Endothelial cell of hepatic sinusoid (primary cell): ENCODE data around the gene SH2B2.

Experiments
- in situ Hi-C: cut with HindIII; loops from 2 replicates; pipeline ENCODE4 v1.10.0; 2017; ENCODE audit warnings: low sequenced_read_pairs

The SH2B2 gene

DNA sequence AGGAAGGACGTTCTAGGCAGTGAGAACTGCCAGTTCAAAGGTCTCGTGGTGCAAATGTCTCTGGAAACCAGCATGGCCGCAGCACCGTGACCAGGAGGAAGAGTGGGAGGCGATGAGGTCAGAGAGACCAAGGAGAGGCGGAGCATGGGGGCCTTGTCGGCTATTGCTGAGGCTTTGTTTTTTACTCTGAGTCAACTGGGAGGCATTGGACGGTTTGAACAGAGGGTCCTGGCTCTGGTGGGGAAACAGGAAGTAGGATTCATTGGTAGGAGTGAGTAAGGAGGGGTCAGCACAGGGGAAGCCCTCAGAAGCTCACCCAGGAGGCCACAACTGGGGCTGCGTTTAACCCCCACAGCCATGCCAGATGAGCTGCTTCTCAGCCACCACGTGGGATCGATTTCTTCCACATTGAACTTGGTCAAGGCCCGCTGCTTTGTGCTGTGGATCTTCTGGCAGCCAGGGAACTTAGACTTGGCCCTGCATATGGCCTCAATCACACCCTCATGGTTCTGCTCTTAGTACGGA is 22.2 kb upstream of the SH2B2 start:
- in situ Hi-C loops = no loop called here

GRCh38 chr7:102266541-102266940 is 20.1 kb upstream of the SH2B2 start:
- in situ Hi-C loops = no loop called here

- in situ Hi-C loops = no loop called here
These were observed 18.0 kb upstream of the SH2B2 start for GRCh38 chr7:102268635-102269034.

DNA sequence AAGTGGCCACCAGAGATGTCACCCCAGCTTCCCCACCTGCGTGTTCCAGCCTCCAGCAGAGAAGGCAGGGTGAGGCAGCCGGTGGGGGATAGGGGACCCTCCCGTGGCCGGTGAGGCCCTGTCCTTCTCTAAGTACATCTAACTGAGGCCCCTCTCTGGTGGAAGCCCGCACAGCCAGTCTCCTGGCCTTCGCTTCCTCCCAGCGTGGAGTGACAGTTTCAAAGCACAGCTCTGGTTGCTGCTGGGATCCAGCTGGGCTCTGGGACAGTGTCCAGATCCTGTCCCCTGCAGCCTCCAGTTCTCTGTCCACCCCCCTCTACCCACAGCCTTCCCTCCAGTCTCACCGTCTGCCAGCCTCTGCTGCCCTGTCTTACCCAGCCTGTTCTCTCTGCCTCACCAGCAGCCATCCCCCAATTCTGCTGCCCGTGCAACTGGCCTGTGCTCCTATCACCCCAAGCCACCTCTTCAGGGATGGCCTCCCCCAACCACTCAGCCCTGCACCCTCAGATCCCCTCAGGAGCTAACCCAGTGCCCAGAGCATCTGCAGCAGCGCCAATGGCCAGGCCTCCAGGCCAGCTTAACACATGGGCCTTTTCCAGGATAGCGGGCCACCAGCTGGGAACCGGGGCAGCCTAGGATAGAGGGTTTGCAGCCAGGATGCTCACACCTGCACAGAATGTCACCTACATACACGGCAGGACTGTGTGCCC is 16.3 kb upstream of the SH2B2 start:
- in situ Hi-C loops = no loop called here

DNA sequence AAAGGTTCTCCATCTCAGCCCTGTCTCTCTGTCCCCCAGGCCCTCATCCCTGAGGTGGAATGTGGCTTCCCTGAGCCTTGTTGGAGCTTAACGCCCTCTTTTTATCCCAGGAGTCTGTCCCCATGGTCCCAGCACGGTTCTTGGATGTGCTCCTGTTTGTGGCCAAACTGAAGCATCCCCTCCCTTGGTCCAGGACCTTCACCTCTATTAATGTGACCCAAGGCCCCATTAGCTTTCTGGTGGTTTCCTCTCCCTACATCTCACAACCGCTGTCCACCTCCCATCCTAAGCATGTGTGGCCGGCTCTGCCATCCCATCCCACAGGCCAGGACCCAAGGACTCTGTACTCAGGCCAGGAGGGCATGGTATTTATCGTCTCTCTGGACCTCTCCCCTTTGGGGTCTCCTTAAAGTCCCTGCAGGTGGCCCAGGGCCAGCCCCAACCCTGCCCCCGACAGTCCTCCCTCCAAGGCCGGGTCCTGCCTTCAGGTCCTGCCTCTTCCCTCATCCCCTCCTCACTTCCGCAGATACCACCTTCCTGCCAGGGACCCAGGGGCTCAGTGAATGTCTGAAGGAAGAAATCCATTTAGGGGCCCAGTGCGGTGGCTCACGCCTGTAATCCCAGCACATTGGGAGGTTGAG is 15.4 kb upstream of the SH2B2 start:
- in situ Hi-C loops = no loop called here

GRCh38 chr7:102272075-102272916 is 14.4 kb upstream of the SH2B2 start:
- in situ Hi-C loops = no loop called here

DNA sequence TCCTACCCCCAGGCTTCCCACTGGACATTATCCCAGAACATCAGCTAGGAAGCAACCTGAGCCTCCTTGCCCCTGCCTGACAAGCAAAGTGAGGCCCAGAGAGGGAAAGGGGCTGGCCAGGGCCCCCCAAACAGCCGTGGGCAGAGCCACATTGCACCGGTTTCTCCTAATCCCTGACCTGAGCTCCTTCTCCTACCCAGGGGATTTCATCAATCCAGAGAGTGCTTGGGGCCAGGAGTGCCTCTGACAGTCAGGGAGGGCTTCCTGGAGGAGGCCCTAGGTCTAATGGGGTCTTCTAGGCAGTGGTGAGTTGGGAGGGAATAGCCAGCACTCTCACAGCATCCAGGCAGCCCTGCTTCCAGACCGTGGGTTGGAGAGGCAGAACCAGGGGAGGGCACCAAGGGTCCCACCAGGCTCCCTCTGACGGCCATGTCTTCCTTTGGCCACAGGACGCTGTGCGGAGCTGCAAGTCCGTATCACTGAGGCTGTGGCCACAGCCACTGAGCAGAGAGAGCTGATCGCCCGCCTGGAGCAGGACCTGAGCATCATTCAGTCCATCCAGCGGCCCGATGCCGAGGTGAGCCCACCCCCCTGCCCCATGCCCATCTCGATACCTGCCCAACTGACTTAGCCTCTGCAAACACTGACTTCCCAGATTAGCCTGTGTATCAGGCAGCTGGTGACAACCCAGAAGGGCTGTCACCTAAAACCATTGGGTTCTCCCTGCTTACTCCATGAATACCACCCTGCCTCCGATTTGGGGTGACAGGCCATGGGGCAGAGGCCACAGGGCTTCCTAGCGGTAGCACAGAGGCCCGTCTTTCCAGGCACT is 13.5 kb upstream of the SH2B2 start:
- in situ Hi-C loops = no loop called here

GRCh38 chr7:102273749-102274712 is 12.6 kb upstream of the SH2B2 start:
- in situ Hi-C loops = no loop called here

- in situ Hi-C loops = no loop called here
These were observed 11.5 kb upstream of the SH2B2 start for GRCh38 chr7:102275123-102275703.

- in situ Hi-C loops = no loop called here
These were observed 8.8 kb upstream of the SH2B2 start for GRCh38 chr7:102277901-102278300.

GRCh38 chr7:102279537-102280400 is 6.9 kb upstream of the SH2B2 start:
- in situ Hi-C loops = no loop called here

DNA sequence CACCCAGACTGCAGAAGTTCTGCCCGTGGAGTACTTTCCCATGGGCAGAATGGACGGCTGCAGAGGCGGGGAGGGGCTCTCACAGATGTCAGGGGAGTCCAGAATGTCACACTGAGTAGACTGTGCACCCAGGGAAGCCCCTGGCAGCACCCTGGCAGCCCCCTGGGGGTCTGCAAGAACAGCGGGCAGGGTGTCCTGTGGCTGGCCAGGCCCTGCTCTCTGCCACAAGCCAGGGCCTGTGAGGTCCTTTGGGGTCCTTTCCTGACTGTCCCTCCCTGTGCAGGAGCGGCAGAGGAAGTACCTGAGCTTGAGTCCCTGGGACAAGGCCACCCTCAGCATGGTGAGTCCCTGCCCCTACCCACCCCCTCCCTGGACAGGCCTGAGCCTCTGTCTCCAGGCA is 6.1 kb upstream of the SH2B2 start:
- in situ Hi-C loops = no loop called here

DNA sequence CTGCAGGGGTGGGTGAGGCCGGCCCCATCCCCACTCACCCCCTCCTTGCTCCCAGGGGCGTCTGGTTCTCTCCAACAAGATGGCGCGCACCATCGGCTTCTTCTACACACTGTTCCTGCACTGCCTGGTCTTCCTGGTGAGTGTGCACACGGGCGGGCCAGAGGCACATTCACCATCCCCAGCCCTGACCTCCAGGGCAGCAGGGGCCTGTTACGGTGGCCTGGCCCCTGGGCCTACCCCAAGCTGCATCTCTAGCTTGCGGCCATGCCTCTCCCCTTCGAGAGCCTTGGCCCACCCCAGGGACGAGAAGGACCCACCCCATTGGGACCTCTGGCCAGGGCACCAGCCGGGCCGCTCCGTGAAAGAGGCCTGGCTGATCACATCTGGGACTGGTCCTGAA is 4.9 kb upstream of the SH2B2 start:
- in situ Hi-C loops = no loop called here

DNA sequence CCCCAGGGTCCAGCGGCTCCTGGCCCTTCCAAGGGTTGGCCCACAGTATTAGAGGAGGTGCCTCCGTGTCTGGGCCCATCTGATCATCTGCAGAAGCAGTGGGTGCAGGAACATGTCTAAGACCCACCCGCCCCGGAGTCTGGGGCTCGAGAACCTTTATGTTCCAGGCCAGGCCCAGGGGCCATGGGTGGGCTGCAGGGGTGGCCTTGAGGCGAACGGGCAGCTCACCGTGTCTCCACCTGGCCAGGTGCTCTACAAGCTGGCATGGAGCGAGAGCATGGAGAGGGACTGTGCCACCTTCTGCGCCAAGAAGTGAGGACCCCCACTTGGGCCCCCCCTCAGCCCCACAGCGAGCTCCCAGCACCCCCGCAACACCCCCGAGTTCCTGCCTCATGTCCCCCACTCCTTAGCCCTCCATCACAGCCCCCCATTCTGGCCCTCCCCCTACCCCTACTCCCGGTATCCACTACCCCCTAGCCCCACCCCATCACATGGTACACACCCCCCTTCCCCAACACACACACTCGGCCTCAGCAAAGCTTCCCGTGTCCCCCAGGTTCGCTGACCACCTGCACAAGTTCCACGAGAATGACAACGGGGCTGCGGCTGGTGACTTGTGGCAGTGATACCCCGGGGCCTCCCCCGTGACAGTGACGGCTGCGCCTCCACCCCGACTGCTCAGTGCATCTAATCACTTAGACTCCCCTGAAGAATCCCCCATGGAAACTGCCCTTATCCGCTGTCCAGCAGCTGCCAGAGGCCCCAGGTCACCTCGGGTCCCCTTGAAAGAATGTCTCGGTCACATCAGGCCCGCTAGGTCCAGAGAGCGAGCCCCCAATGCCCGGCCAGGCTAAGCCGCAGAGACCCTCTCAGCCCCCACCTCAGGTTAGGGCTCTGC is 4.0 kb upstream of the SH2B2 start:
- in situ Hi-C loops = no loop called here

DNA sequence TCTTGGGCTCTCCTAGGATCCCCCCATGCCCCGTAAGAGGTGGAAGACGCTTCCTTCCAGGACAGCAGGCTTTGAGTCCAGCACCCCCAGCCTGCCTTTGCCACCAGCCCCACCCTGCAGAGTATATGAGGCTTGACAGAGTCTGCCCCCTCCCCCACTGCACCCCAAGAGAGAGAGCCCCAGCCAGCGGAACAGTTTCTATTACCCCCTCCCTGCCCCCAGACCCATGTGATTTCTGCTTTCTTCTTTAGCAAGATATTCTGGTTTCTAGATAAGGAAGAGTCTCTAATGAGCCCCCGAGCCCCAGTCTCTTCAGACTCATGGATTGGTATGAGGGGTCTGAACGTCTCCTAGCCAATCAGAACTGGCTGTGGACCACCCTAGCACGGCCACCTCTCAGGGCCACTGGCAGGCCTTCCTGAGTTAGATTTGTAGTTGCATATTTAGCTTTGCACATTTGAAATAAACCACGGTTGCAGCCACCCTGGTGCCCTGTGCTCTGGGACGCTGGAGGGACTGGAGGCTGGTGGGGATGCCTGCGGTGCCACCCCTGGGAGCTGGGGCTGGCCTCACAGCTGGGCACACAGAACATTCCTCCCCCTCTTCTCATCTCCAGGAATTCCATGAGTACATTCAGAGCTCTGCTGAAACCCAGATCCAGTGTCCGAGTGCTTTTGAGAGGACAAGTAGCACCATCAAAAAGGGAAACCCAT is 3.0 kb upstream of the SH2B2 start:
- in situ Hi-C loops = no loop called here

DNA sequence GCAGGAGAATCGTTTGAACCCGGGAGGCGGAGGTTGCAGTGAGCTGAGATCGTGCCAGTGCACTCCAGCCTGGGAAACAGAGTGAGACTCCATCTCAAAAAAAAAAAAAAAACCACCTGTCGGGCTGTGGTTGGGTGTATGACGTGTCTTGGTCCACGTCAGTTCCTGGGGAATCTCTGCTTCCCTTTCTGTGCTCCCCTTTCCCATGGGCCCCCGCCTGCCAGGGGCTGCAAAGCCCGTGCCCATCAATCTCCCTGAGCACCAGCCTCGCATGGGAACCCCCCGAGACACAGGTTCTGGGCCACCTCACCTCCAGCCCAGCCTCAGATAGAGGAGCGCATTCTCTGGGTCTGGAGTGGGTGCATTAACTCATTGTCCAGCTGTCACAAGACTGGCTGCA is 2.3 kb upstream of the SH2B2 start:
- in situ Hi-C loops = no loop called here
